ENCODE measurements around the gene REXO1.

- TF ChIP-seq POLR2A (IDR thresholded peaks at IDR 0.05), result no peak
- TF ChIP-seq CTCF (IDR thresholded peaks at IDR 0.05), result no peak
Measured at GRCh38 chr19:1822210-1822609, 26.1 kb downstream of the REXO1 start.
